Heart left ventricle (tissue), 16 donors: ENCODE results near the gene NAB2. TPM values are rescaled to one million over a fixed set of nuclear protein-coding genes. Genes with fewer than 3 reads are reported as not detected.

ENCODE experiments used
- ATAC-seq, 4 donors: fragments of 200-7000 bp; cut with Tn5 transposase; one replicate each; pipeline ENCODE4 v1.9.1; 2020 to 2022; ENCODE audit warnings: moderate library complexity in 4 of 4, mild to moderate bottlenecking in 3 of 4, moderate number of reproducible peaks in 1 of 4
- DNase-seq, 5 donors: peaks; one replicate each; pipeline ENCODE4 v3.0.0-alpha.2; 2020
- H3K27ac ChIP-seq, 12 donors: fragments of 200-600 bp; sonication (generic) in 4 of 12; one replicate each; pipeline versions ENCODE4 v1.5.0 to v1.8.0; 2016 to 2022; ENCODE audit warnings: mild to moderate bottlenecking in 2 of 12
- H3K27me3 ChIP-seq, 9 donors: fragments of 200-600 bp; sonication (generic) in 2 of 9; one replicate each; pipeline versions ENCODE4 v1.5.1 to v1.8.0; 2016 to 2022; ENCODE audit warnings: mild to moderate bottlenecking in 3 of 9
- H3K36me3 ChIP-seq, 9 donors: fragments of 200-600 bp; sonication (generic) in 2 of 9; one replicate each; pipeline versions ENCODE4 v1.5.0 to v1.8.0; 2018 to 2022; ENCODE audit warnings: mild to moderate bottlenecking in 2 of 9
- H3K4me1 ChIP-seq, 12 donors: fragments of 200-600 bp; sonication (generic) in 4 of 12; one replicate each; pipeline versions ENCODE4 v1.5.0 to v1.8.0; 2016 to 2022; ENCODE audit warnings: mild to moderate bottlenecking in 3 of 12
- H3K4me3 ChIP-seq, 12 donors: fragments of 200-600 bp; sonication (generic) in 4 of 12; one replicate each; pipeline versions ENCODE4 v1.5.0 to v1.8.0; 2017 to 2022; ENCODE audit warnings: mild to moderate bottlenecking in 9 of 12, moderate library complexity in 4 of 12
- H3K9me3 ChIP-seq, 12 donors: fragments of 200-600 bp; sonication (generic) in 4 of 12; one replicate each; pipeline versions ENCODE4 v1.5.0 to v1.8.0; 2016 to 2022; ENCODE audit warnings: mild to moderate bottlenecking in 1 of 12
- CTCF ChIP-seq, 12 donors: fragments of 200-600 bp; sonication (generic) in 4 of 12; IDR thresholded peaks; one replicate each; pipeline versions ENCODE4 v1.5.0 to v1.8.0; 2018 to 2022; ENCODE audit warnings: antibody characterized with exemption in 12 of 12, mild to moderate bottlenecking in 5 of 12
- POLR2A ChIP-seq, 2 donors: fragments of 450-650 bp; IDR thresholded peaks; one replicate each; pipeline ENCODE4 v1.6.1; 2017; ENCODE audit warnings: antibody characterized with exemption in 2 of 2, mild to moderate bottlenecking in 2 of 2, moderate library complexity in 2 of 2
- WGBS, 4 donors: extraction: QIAGEN DNeasy Blood & Tissue Kit in 2 of 4; methylation state at CpG; one replicate each; pipeline versions ENCODE4 v1.1.5 to v1.1.7; 2013 to 2018; 5-methylcytosine and 5-hydroxymethylcytosine counted together
- intact Hi-C, 10 donors: fragments of 100-400 bp; cut with DNase I; formaldehyde crosslinking; loops; one replicate each; pipeline versions ENCODE4 v1.11.1 to v1.14.2; 2022
- polyA plus RNA-seq, 2 donors: library from polyadenylated mRNA; stranded (reverse); fragments of 200-250 nt; gene quantifications; one replicate each; pipeline ENCODE4 v1.2.3, GENCODE V29; 2013
- total RNA-seq, 9 donors: library from RNA; depleted of rRNA in 2 of 9; stranded (reverse); fragments of >200 nt in 2 of 9; fragmentation: NEBNext Ultra II Directional in 3 of 9; extraction: Animal tissue kit (Norgen Biotek cat#: 25700) in 3 of 9; gene quantifications; one replicate each; pipeline versions ENCODE4 v1.1.0 to v1.2.4, GENCODE V29; 2016 to 2023
- donor health status: ischemic (EF 13 %, LVEDD 7.1; RV severe dilation, severe dysfunction).
- donor health status: healthy with polysubstance abuse.
- donor health status: DM: no; HTN: yes; CAD: no.
- donor health status: DM: no; HTN: no; CAD: no.
- donor health status: ischemic (EF 25% LVEDD 6.9; RV normal size, moderate dysfunction).
- donor health status: ischemic (EF 25% LVEDD 5.7; RV mildly dilated, moderate dysfunction).
- donor health status: healthy.
- donor health status: DM: yes; HTN: yes; CAD: no.
- donor health status: ischemic (EF 35%, LVEDD 5.7; RV mildly dilated, moderate dysfunction).
- donor health status: nonischemic (EF 11% LVEDD 7.7; RV severe dilation, severe dysfunction).
- donor health status: DM: yes; HTN: yes; CAD: no.
- donor health status: PGD.
- donor health status: ischemic (EF 29% LVEDD 5.4; RV normal size, mild dysfunction).
- donor health status: nonischemic (EF 23%, LVEDD 6.1; RV moderate dilation, normal function).

The NAB2 gene
- total and polyA plus RNA-seq, 11 donors: 8.7 to 30.1 (median 11.8) TPM

DNA sequence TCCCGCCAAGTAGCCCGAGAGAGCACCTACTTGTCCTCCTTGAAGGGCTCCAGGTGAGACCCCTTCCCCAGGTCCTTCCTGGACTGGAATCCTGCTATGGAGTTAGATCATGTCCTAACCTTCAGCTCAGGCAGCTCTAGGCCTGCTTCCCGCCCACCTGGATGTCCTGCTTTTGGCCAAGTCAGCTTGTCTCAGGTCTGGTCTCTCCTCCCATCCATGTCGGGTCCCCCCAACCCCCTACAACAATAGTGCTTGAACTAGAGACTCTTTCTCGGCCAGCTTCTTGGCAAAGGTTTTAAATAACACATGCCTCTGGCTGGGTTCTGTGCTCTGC lies 3.6 kb downstream of the NAB2 start:
- ATAC-seq (no peak), DNase-seq (peak in 1 of 5 donors; percentile 15)
- 75 to 83% (median 79%) methylated on average over 5 of the region's 5 CpGs for WGBS, 4 donors
- Histone ChIP-seq H3K36me3 (peaks cover 0 to 64% (median 59%) of the 10 kb centered on the region in 9 donors), H3K4me1 (peaks cover 0 to 64% (median 46%) of the 10 kb centered on the region in 12 donors), H3K27ac (peak overlapping the region in 3 of 12 donors; percentile 19 to 99 (median 77)), H3K9me3 (no peaks in the 10 kb centered on the region), H3K27me3 (no peaks in the 10 kb centered on the region), H3K4me3 (no peak overlapping the region)
- intact Hi-C loops: loop anchor here in 1 of 10 donors (2.0 kb wide), 1 partner anchor 14 kb away; no protein-coding TSS in a partner anchor
- TF ChIP-seq POLR2A (IDR thresholded peaks at IDR 0.05): no peak
- TF ChIP-seq CTCF (IDR thresholded peaks at IDR 0.05): no peak

DNA sequence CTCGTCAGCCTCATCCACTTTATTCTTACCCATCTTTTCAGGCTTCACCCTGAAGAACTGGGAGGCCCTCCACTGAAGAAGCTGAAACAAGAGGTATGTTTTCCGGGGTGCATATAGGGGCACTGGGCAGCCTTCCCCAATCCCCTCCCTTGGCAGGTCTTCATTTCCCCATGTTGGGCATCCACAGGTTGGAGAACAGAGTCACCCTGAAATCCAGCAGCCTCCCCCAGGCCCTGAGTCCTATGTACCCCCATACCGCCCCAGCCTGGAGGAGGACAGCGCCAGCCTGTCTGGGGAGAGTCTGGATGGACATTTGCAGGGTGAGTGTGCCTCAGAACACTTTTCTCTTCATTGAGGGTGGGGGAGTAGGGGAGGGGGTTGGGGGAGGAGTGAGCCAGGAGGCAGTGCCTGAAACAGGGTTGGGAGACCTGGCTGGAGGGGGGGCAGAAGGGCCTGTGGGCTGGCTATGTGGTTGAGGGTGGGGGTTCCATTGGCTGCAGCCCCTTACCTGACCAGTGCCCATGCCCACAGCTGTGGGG lies 4.0 kb downstream of the NAB2 start:
- peaks cover 0 to 59% (median 44%) of the 10 kb centered on the region in 12 donors for H3K4me1 ChIP-seq
- intact Hi-C loops: loop anchor here in 1 of 10 donors (2.0 kb wide), 1 partner anchor 14 kb away; no protein-coding TSS in a partner anchor
- H3K4me3 ChIP-seq: no peak overlapping the region
- WGBS, 4 donors: 82 to 97% (median 91%) methylated on average over 2 to 4 of the region's 4 CpGs
- peak overlapping the region in 10 of 12 donors; percentile 19 to 99 (median 60) for H3K27ac ChIP-seq
- ATAC-seq (no peak), DNase-seq (peak in 1 of 5 donors; percentile 14)
- H3K27me3 ChIP-seq: no peaks in the 10 kb centered on the region
- H3K9me3 ChIP-seq: no peaks in the 10 kb centered on the region
- TF ChIP-seq CTCF (IDR thresholded peaks at IDR 0.05): no peak
- no peak for TF ChIP-seq POLR2A (IDR thresholded peaks at IDR 0.05)
- H3K36me3 ChIP-seq: peaks cover 0 to 68% (median 63%) of the 10 kb centered on the region in 9 donors

DNA sequence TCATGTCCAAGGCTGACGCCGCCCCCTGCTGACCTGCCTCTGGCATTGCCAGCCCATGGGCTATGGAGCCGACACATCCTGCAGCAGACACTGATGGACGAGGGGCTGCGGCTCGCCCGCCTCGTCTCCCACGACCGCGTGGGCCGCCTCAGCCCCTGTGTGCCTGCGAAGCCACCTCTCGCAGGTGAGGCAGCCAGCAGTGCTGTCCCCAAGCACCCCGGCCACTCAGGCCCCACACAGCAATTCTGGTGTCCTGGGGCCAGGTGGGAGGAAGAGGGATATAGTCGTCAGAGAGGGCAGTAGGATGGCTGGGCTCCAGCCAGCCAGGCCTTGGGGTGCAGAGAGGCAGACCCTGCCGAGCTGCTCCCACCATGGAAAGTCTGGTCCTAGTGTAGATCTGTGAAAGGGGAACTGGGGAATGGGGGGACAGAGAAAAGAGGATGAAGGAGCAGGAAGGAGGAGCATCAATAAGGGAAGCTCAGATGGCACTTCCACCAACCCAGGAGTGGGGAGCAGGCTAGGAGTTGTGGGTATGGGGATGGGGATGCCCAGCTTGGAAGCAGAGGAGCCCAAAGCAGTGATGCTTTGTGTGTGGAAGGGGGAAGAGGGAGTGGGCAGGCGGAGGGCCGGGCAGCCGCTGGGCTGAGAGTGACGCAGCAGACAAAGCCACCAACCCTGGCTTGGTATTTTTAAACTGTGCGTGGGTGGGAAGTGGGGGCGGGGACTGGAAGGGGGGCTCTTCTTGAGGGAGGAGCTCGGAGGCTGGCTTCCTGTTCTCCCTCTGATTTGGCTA lies 4.7 kb downstream of the NAB2 start:
- TF ChIP-seq CTCF (IDR thresholded peaks at IDR 0.05): peak in 11 of 12 donors; percentile 14 to 54 (median 44)
- TF ChIP-seq POLR2A (IDR thresholded peaks at IDR 0.05): no peak
- intact Hi-C loops: loop anchor here in 1 of 10 donors (2.0 kb wide), 1 partner anchor 13 kb away; no protein-coding TSS in a partner anchor
- 47 to 63% (median 53%) methylated on average over 13 to 24 of the region's 24 CpGs for WGBS, 4 donors
- Histone ChIP-seq H3K27ac (peak overlapping the region in 11 of 12 donors; percentile 32 to 99 (median 68)), H3K4me3 (peak overlapping the region in 3 of 12 donors; percentile 14 to 26 (median 25)), H3K27me3 (no peaks in the 10 kb centered on the region), H3K4me1 (peaks cover 0 to 54% (median 39%) of the 10 kb centered on the region in 12 donors), H3K36me3 (peaks cover 0 to 75% (median 70%) of the 10 kb centered on the region in 9 donors), H3K9me3 (no peaks in the 10 kb centered on the region)
- ATAC-seq (peak in 3 of 4 donors; percentile 42 to 66 (median 52)), DNase-seq (peak; percentile 78 to 85 (median 79))
